Fibroblast of peridontal ligament (primary cell): ENCODE results near the gene KIAA0930.
A peak's percentile ranks its signal among the peaks of the same experiment; 100 is the strongest.

Source experiments
- DNase-seq: peaks from one replicate; pipeline ENCODE4 v3.0.0-alpha.2; 2010; ENCODE audit errors: extremely low read depth

The KIAA0930 gene

DNA sequence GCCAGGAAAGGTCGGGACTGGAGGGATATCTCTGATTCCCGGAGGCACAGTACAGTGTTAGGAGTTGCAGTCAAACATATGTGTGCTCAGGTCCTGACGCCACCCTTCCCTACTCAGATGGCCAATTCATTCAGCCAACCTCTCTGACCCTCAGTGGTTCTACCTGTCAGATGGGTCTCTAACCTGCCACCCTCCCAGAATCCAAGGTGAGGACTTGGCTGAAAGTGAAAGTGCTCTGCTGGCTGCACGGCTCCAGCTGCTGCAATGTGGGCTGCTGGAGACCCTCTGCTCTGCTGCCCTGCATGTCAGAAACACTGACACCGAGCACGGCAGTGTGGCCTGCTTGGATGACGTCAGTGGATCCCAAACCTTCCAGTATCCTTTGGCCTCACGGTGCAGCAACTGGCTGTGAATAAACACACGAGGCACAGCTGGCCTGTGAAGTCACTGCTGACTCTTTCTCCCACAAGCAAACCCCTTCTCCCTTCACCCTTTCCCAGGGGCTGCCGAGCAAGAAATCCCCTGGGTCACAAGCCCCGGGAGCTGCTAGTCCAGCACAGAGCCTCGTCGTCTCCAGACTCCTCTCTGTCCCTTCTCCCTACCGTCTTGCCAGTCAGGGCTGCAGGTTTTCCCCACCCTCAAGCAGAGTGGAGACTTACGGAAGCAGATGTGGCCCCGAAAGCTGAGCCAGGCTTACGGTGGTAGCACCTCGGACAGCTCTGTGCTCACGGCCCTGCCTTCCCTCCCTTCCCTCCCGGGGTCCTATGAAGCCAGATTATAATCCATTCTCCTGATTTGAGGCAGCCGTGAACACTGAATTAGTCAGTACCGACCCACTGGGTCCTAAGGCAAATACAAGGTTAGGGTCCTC is 24.3 kb downstream of the KIAA0930 start:
- peak; percentile 65 for DNase-seq

DNA sequence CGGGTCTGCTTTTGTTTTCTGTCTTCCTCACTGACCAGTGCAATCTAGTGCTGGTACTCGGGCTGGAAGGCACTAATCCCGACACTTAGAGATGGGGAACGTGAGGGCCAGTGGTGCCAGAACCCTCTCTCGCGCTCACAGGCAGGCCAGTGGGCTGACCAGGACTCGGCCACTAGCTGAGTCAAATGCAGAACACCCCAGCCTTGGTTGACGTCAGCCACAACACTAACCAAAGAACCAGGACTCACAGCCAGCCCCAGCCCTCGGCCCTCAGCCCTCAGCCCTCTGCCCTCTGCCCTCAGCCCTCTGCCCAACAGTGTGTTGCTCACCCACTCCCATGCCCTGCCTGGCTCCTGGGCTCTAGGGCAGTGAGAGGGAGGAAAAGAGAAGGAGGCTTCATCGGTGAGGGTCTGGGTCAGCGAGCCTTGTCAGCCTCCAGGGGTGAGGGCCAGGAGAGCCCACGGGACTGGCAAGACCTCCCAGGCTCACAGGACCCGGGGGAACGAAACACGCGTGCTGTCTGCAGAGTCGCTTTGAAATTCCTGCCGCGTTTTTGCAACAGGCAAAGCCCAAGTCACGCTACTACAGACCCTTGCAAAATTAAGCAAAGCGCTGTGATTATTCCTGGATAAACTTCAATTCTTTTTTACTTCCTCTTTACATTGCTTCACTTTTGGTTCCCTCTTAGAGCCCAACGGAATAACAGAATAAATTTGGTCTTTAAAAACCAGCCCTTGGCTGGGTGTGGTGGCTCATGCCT is 27.5 kb downstream of the KIAA0930 start:
- peak; percentile 60 for DNase-seq

DNA sequence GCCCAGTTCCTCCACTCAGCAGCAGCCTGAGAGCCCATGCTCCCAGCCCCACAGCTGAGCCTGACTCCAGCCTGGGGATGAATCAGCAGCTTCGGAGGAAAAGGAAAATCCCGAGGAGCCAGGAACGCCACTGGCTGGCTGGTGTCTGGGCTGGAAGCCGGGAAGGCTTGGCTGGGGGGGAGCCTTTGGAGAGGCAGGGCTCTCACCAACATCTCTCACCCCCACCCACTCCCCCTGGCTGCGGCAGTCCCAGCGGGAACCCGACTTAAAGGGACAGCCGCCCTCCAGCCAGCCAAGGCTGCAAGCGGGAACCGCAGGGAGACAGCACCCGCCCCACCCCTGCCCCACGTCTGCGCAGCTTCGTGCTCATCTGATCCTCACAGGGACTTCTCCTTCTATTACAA is 28.4 kb downstream of the KIAA0930 start:
- DNase-seq: peak; percentile 86

DNA sequence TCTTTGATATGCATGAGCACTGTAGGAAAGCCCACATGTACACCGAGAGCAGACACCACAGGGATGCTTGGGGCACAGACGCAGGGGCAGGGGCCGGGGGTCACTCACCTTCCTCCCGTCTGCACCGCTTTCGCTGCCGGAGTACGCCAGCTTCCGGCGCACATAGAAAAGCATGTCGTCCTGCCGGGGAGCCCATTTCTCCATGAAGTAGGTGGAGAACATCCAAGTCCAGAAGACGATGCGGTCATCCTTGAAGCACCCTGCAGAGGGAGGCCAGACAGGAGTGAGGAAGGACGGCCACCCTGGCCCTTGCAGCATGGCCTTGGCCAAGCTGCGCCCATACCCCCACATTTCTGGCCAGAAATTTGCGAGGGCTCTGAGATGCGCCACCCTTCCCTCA is 28.8 kb downstream of the KIAA0930 start:
- DNase-seq: no peak

DNA sequence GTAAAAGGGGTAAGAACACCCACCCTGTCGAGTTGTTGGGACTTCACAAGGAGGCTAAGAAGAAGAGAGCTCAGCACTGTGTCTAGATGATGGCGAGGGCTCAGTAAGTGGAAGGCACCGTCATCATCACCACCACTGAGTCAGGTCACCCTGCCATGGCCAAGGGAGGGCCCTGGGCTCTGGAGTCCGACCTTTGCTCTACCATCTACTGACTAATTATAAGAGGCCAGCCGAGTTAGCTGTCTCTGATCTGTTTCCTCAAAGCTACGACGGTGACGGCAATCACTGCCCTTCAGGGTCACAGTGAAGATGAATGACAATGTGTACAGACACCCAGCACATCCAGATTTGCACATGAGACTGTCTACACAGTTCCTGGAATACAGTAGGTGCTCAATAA is 29.3 kb downstream of the KIAA0930 start:
- no peak for DNase-seq

DNA sequence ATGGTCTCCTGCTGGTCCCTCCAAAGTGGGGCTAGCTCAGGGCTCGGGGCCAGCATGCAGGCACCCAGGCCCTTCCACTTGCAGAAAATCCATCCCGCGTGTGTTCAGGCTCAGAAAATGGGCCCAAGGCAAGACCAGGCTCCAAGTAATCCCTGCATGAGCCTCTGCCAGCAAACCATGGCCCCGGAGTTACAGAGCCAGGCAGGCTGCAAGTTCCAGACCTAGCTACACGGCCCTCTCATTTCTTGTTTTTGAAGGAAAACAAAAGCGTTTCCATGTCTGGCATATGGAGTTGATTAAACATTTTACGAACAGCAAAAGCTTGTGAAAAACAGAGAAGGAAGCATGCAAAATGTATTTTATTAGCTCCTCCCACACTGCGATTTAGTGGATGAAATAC is 29.7 kb downstream of the KIAA0930 start:
- peak; percentile 84 for DNase-seq

DNA sequence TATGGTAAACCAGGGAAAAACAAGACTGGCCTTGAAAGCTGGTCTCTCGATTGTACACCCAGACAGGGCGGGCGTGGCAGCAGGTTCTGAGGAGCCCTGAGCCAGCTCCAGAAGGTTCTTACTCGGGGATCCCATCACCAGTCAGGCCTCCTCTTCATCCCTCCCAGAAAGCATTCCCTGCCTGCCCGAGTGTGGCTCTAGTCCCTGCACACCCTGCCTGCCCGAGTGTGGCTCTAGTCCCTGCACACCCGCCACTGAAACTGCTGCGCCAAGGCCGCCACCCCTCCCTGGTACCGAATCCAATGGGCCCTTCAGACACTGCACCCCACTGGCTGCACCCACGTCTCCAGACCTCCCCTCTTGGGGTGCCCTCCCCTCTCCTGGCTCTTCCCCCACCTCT is 30.1 kb downstream of the KIAA0930 start:
- DNase-seq: no peak

DNA sequence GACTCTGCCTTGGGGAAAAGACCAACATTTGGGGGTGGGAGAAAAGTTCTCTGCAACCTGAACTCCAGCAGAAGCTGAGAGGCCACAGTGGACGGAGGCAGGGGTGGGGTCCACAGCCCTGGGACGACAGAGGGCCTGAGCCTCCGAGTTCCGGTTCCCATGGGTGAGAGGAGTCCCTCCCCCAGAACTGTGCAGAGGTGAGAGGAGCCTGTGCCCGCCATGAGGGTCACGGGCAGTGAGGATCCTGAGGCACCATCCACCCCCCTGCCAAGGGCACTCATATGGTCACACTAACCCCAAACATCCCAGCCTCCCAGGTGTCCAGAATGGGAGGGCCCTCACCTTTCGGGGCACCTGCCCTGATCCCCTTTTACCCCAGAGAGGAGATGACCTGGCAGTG is 30.5 kb downstream of the KIAA0930 start:
- DNase-seq: no peak

DNA sequence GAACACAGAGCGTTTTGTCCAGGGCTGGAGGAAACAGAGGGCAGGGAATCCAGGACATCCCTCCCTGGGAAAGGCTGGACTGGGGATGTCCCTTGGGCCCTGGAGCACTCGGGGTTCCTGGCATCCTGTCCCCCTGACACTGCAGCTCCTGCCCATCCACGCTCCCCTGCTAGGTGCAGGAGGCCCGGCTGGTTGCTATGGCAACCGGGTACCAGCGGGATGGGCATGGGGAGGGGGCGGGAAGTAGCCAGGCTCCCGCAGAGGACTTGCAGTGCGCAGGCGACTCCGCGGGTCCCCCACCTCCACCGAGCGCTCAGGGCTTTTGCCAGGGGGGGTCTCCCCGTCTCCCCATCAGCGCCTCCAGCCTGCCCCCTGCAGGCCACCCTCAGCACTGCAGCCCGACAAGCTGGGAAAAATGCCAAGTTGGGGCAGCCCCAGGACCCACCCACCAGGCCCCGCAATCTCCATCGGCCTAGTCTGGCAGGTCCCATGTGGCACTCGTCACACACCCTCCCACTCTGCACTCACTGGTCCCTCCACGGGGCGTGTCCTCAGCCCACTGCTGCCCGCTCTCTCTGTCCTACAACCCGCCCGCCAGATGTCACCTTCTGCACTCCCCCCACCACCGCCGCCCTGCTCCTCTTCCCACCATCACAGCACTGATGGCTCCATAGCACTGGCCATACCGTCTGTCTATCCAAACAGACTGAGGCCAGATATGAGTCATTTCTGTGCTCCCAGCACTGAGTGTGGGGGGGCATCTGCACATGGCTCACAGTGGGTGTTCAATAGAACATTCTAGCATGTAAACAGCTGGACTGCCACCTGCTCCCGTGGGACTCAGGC is 31.5 kb downstream of the KIAA0930 start:
- peak; percentile 59 for DNase-seq

DNA sequence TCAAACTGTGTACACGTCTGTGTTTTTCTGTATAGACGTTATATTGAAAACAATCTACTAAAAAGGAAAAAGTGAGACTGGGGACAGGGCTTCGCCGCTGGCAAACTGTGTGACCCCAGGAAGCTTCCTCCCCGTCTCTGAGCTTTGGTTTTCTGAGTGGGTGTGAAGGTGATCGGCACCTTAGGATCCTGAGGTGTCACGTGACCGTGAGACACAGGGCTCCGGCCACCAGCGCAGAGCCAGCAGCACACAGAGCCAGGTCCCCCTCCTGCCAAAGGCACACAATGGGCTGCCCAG is 32.0 kb downstream of the KIAA0930 start:
- no peak for DNase-seq

DNA sequence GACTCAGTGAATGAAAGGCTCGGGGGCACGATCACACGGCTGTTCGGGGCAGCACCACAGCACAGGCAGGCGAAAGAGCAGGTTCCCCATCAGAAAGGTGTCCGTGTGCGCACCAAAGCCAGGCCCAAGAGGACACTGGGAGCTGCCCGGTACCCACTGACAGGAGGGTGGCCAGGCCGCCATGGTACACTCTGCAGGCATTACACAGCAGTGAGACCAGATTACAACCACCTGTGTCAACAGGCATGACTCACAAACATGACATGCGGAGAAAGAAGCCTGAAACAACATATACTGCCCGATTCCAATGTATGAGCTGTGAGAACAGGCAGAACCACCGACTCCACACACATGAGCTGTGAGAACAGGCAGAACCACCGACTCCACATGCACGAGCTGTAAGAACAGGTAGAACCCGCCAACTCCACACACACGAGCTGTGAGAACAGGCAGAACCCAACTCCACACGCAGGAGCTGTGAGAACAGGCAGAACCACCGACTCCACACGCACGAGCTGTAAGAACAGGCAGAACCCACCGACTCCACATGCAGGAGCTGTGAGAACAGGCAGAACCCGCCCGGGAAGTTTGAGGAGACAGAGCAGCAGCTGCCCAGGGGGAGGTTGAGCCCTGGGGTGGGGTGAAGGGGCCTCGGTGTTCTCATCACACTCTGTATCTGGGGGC is 32.6 kb downstream of the KIAA0930 start:
- DNase-seq: peak; percentile 69

DNA sequence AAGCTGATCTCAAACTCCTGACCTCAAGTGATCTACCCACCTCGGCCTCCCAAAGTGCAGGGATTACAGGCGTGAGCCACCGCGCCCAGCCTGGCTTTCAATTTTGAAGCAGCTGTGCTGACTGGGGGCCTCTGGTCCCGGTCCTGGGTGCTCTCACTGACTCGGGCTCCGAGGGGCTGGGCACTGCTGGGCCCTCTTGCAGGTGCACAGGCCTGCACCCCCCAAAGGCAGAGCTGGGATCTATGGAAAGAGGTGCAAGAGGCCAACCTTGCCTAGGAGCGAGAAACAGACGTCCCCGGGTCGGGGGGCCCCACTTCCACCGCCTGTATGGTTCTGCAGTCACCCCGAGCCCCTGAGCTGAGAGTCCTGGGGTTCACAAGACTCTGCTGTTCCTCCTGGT is 33.2 kb downstream of the KIAA0930 start:
- no peak for DNase-seq

DNA sequence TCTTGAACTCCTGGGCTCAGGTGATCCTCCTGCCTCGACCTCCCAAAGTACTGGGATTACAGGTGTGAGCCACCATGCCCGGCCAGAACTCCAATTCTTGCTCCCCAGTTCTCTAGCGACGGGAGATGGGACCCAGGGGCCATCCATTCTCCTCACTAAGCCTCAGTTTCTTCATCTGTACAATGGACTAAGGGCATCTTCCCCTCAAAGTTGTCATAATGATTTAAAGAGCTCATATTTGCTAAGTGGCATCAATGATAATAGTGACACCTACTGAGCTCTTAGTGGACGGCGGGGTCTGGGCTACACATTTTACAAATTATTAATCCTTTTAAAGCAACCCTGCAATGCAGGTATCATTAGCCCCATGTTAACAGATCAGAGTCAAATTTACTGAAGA is 34.5 kb downstream of the KIAA0930 start:
- DNase-seq: no peak

DNA sequence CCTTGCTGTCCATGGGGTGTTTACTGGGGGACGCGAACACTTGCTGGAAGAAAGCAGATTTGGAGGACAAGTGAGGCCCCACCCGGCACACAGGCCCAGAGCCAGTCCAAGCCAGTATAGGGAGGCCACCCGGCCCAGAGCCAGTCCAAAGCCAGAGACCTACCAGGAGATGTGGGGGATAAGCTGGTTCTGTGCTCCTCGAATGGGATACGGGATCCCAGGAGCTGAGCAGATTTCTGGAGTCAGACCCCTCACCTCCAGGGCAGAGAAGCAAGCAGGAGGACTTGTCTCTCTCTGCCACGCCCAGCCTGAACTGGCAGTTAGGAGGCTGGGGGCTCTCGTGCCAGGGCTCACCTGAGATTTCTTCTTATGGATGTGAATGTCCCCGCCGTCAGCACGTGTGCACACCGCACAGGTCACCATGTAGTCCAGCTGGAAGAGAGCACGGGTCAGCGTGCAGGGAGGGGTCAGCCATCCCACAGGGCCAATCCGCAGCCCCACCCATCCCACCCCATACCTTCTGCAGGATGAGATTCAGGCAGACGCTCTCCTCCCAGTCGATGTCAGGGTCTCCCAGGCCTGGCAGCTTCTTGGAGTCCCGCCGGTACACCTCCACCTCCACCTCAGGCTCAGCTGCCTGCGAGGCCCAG is 35.3 kb downstream of the KIAA0930 start:
- no peak for DNase-seq

DNA sequence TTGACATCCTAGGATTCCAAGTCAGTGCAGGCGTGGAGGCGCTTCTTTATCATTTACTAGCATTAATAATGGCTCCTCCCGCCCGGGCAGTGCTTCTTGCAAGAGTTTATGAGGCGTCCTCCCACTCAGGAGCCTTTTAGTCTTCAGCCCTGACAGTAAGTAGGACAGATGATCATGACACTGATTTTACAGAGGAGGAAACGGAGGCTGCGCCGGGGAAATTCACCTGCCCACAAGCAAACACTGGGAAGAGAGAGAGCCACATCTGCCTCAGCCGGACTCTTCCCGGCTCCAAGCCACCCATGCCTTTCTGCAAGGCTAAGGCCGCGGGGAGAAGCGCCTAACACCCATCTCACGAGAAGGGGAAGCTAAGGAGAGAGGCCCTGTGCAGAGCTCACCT is 35.9 kb downstream of the KIAA0930 start:
- no peak for DNase-seq

DNA sequence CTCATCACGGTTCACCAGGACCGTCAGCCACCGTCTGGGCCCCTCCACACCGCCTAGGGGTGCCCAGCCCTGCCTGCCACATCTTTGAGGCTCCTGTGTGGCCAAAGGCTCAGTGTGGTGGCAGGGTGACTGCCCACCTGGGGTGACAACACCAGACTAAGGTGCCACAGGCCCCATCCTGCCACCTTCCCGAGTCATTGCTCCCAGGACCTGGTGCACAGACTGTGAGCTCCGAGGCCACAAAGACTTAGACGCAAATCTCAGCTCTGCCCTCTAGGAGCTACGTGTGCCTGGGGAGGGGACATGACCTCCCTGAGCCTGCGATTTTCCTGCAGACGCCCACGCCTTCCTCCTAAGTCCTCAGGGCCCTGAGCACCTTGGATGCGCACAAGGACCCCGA is 36.5 kb downstream of the KIAA0930 start:
- no peak for DNase-seq

DNA sequence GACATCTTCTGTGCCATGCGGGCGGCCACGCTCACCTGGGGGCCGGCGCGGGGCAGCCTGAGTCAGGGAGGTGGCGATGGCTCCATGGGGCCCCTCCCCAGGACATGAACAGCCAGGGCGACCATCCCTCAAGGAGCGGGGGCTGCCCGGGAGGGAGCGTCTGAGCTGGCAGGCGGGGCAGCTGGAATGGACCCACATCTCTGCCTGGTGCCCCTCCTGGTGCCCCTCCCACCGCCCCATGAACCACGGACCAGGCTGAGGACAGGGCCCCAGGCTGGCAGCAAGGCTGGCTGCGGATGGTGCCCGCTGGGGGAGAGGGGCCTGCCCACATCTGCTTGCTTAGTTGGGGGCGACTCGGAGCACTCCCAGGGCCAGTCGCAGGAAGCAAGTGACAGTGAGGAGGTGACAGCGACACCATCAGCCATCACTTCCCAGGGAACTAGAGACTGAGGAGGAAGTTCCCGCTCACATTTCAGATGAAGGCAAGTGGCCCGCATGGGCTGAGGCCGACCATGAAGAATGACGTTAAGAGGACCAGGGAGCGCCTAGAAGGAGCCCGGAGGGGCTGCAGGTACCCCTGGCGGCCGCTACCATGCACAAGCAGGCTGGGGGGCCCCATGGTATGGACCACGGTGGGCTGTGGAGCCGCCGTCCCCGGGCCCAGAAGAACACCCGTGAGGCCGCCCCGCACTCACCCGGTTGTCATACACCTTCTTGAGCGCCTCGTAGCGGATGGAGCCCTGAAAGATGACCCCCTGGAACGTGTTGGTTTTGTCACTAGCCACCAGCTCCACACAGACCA is 37.3 kb downstream of the KIAA0930 start:
- no peak for DNase-seq

DNA sequence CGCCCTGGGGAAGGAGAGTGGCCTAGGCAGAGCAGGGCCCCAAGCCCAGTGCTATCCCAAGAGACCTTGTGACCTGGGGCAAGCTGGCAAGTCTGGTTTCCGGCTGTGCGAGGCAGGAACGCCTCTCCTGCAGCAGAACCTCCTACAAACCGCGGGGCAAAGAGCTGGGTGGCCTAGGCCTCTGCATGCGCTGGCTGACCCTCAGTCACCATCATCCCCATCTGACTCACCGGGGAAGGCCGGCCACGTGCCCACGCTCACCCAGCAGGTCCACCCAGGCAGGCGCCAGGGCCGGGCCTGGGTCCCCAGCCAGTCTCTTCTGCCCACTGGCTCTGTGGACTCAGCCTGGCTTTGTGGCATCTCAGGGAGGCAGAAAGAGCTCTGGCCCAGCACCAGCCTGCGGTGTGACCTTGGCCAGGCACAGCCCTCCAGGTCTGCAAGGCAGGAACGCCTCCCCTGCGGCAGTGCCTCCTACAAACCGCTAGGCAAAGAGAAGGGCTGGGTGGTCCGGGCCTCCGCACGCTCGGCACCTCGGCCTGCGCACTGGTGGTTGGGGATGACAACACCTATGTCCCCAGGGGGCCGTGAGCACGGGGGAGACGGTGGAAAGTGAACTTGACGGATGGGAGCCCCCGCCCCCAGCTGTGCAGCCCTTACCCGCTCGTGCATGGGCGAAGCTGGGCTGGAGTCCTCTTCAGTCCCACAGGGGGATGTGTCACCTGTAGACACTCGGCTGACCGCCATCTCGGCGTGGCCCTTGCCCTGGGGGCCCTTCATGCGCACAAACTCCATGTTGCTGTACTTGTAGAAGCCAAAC is 38.2 kb downstream of the KIAA0930 start:
- DNase-seq: peak; percentile 18

DNA sequence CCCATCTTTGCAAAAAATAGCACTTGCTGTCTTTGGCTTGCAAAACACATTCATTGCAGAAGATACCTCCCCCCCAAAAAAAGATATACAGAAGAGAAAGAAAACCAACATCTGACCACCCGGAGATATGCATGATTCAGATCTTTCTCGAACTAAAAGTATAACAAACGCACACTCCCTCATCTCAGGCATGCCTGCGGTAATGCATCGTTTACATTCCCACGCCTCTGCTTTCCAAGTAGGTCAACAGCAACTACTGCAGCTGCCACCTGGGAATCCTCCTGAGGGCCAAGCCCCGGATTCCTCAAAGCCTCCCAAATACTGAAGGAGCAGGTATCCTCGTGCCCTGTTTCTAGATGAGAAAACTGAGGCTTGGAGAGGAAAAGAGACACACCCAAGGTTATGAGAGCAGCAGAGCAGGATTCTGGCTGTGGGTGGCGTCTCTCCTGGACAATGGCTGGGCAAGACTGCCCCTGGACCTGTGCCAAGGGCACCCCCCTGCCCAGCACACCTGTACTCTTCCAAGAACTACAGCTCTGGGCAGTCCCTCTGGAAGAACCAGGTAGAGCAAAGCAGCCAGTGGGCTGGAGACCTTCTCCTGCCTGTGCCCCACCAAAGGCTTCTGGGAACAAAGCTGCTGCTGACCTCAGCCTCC is 38.9 kb downstream of the KIAA0930 start:
- DNase-seq: peak; percentile 98
